H9 (cell line): ENCODE data around the gene TIRAP. TPM values are rescaled to one million over a fixed set of nuclear protein-coding genes. Genes with fewer than 3 reads are reported as not detected.

Experiments
- DNase-seq: peaks from one replicate; pipeline ENCODE4 v3.0.0-alpha.2; 2017
- H2AFZ ChIP-seq: one replicate; pipeline ENCODE4 v1.6.1; 2013; ENCODE audit warnings: mild to moderate bottlenecking, low read length, control low read depth, moderate library complexity
- H2AK5ac ChIP-seq: 2 replicates; pipeline ENCODE4 v1.6.1; 2013; ENCODE audit warnings: low read length, control low read depth, mixed read lengths; ENCODE audit not compliant: insufficient read length
- H2BK120ac ChIP-seq: one replicate; pipeline ENCODE4 v1.6.1; 2013; ENCODE audit warnings: low read depth, mild to moderate bottlenecking, low read length, control low read depth, inconsistent platforms; ENCODE audit not compliant: poor library complexity, severe bottlenecking
- H2BK12ac ChIP-seq: 2 replicates; pipeline ENCODE4 v1.6.1; 2013; ENCODE audit warnings: low read length, control low read depth, mixed read lengths, low read depth; ENCODE audit not compliant: insufficient read length
- H2BK15ac ChIP-seq: 2 replicates; pipeline ENCODE4 v1.6.1; 2013; ENCODE audit warnings: low read depth, low read length, control low read depth
- H2BK20ac ChIP-seq: one replicate; pipeline ENCODE4 v1.6.1; 2013; ENCODE audit warnings: low read depth, mild to moderate bottlenecking, low read length, control low read depth, inconsistent platforms; ENCODE audit not compliant: poor library complexity, severe bottlenecking
- H2BK5ac ChIP-seq: 2 replicates; pipeline ENCODE4 v1.6.1; 2013; ENCODE audit warnings: low read length, control low read depth, mixed read lengths; ENCODE audit not compliant: insufficient read length
- H3K14ac ChIP-seq: 2 replicates; pipeline ENCODE4 v1.6.1; 2013; ENCODE audit warnings: low read length, control low read depth; ENCODE audit not compliant: insufficient read depth
- H3K18ac ChIP-seq: 2 replicates; pipeline ENCODE4 v1.6.1; 2013; ENCODE audit warnings: low read depth, mild to moderate bottlenecking, mixed read lengths, low read length, control low read depth; ENCODE audit not compliant: insufficient read length
- H3K23ac ChIP-seq: 2 replicates; pipeline ENCODE4 v1.6.1; 2013; ENCODE audit warnings: low read length, control low read depth, mixed read lengths, low read depth; ENCODE audit not compliant: insufficient read length
- H3K23me2 ChIP-seq: 2 replicates; pipeline ENCODE4 v1.6.1; 2013; ENCODE audit warnings: low read depth, mild to moderate bottlenecking, mixed read lengths, low read length, control low read depth; ENCODE audit not compliant: insufficient read length, poor library complexity, severe bottlenecking
- H3K27ac ChIP-seq: 2 replicates; pipeline ENCODE4 v1.5.1; 2013; ENCODE audit warnings: low read length, control low read depth, mixed read lengths, low read depth; ENCODE audit not compliant: insufficient read length
- H3K27me3 ChIP-seq: 2 replicates; pipeline ENCODE4 v1.6.1; 2013; ENCODE audit warnings: low read length, control low read depth, inconsistent platforms; ENCODE audit not compliant: insufficient read depth
- H3K4ac ChIP-seq: 2 replicates; pipeline ENCODE4 v1.6.1; 2013; ENCODE audit warnings: low read depth, mild to moderate bottlenecking, control low read depth, inconsistent platforms, low read length, moderate library complexity
- H3K4me1 ChIP-seq: 2 replicates; pipeline ENCODE4 v1.6.1; 2013; ENCODE audit warnings: low read length, control low read depth, inconsistent platforms; ENCODE audit not compliant: insufficient read depth
- H3K4me2 ChIP-seq: 2 replicates; pipeline ENCODE4 v1.6.1; 2013; ENCODE audit warnings: low read length, control low read depth, mixed read lengths; ENCODE audit not compliant: insufficient read length, insufficient read depth
- H3K56ac ChIP-seq: 2 replicates; pipeline ENCODE4 v1.6.1; 2013; ENCODE audit warnings: low read depth, mild to moderate bottlenecking, mixed read lengths, low read length, control low read depth; ENCODE audit not compliant: insufficient read length
- H3K79me1 ChIP-seq: 2 replicates; pipeline ENCODE4 v1.6.1; 2013; ENCODE audit warnings: low read depth, mild to moderate bottlenecking, moderate library complexity, low read length, control low read depth, inconsistent platforms; ENCODE audit not compliant: insufficient read depth, poor library complexity, severe bottlenecking
- H3K79me2 ChIP-seq: 2 replicates; pipeline ENCODE4 v1.6.1; 2013; ENCODE audit warnings: low read length, control low read depth, inconsistent platforms; ENCODE audit not compliant: insufficient read depth
- H3K9ac ChIP-seq: 2 replicates; pipeline ENCODE4 v1.6.1; 2013; ENCODE audit warnings: low read length, control low read depth, mixed read lengths; ENCODE audit not compliant: insufficient read length; ENCODE audit errors: extremely low read depth
- H3K9me3 ChIP-seq: one replicate; pipeline ENCODE4 v1.6.1; 2013; ENCODE audit warnings: low read depth, low read length, inconsistent platforms; ENCODE audit not compliant: control insufficient read depth
- H3T11ph ChIP-seq: one replicate; pipeline ENCODE4 v1.6.1; 2013; ENCODE audit warnings: mild to moderate bottlenecking, low read length, control low read depth, inconsistent platforms
- H4K20me1 ChIP-seq: one replicate; pipeline ENCODE4 v1.6.1; 2013; ENCODE audit not compliant: control insufficient read depth, insufficient read length, insufficient read depth
- H4K5ac ChIP-seq: 2 replicates; pipeline ENCODE4 v1.6.1; 2013; ENCODE audit warnings: low read depth, mild to moderate bottlenecking, mixed read lengths, low read length, control low read depth; ENCODE audit not compliant: insufficient read length
- H4K8ac ChIP-seq: replicated peaks from 2 replicates; pipeline ENCODE4 v1.6.1; 2013; ENCODE audit warnings: low read length, control low read depth, mixed read lengths, low read depth; ENCODE audit not compliant: insufficient read length
- H4K91ac ChIP-seq: 2 replicates; pipeline ENCODE4 v1.6.1; 2013; ENCODE audit warnings: low read depth, mild to moderate bottlenecking, moderate library complexity, mixed read lengths, low read length, control low read depth; ENCODE audit not compliant: insufficient read length
- H3K27ac Mint-ChIP-seq, 3 experiments: 2 replicates in 2 of 3; 3 replicates in 1 of 3; pipeline ENCODE4 v1.8.0; 2020 to 2021; ENCODE audit warnings: mixed read lengths in 3 of 3, mild to moderate bottlenecking in 1 of 3, moderate library complexity in 1 of 3
- H3K27me3 Mint-ChIP-seq: 2 replicates; pipeline ENCODE4 v1.8.0; 2021; ENCODE audit warnings: low read depth, mild to moderate bottlenecking, moderate library complexity, mixed read lengths
- H3K36me3 Mint-ChIP-seq, 3 experiments: 2 replicates in 2 of 3; 3 replicates in 1 of 3; pipeline ENCODE4 v1.8.0; 2020 to 2021; ENCODE audit warnings: low read depth in 3 of 3, mixed read lengths in 3 of 3; ENCODE audit not compliant: insufficient read depth in 1 of 3
- H3K4me1 Mint-ChIP-seq, 2 experiments: 2 replicates each; pipeline ENCODE4 v1.8.0; 2020; ENCODE audit warnings: mixed read lengths in 2 of 2
- H3K4me3 Mint-ChIP-seq, 2 experiments: 2 replicates in 1 of 2; 3 replicates in 1 of 2; pipeline ENCODE4 v1.8.0; 2020 to 2021; ENCODE audit warnings: mild to moderate bottlenecking in 2 of 2, mixed read lengths in 2 of 2, moderate library complexity in 1 of 2
- H3K9me3 Mint-ChIP-seq, 2 experiments: 2 replicates in 1 of 2; 3 replicates in 1 of 2; pipeline ENCODE4 v1.8.0; 2020; ENCODE audit warnings: mild to moderate bottlenecking in 2 of 2, mixed read lengths in 2 of 2, moderate library complexity in 1 of 2
- WGBS: extraction: QIAGEN DNeasy Blood & Tissue Kit; methylation state at CpG from one replicate; pipeline ENCODE4 v1.1.7; 2013; ENCODE audit warnings: missing lambda C conversion rate, low lambda C conversion rate, mixed read lengths; ENCODE audit not compliant: insufficient read length; ENCODE audit errors: extremely low coverage; 5-methylcytosine and 5-hydroxymethylcytosine counted together
- total RNA-seq: library from RNA; stranded (reverse); gene quantifications from 2 replicates; pipeline ENCODE4 v1.2.1, GENCODE V29; 2021
- TF ChIP-seq, protein P1 (sequence below): fragments of 200-600 bp; sonication (generic); conservative IDR thresholded peaks from 3 replicates; pipeline ENCODE4 v1.8.0; 2021; ENCODE audit warnings: antibody characterized with exemption, mild to moderate bottlenecking

Gene TIRAP
- total RNA-seq, 1 experiment from 2014 or later = 7.0 TPM

DNA sequence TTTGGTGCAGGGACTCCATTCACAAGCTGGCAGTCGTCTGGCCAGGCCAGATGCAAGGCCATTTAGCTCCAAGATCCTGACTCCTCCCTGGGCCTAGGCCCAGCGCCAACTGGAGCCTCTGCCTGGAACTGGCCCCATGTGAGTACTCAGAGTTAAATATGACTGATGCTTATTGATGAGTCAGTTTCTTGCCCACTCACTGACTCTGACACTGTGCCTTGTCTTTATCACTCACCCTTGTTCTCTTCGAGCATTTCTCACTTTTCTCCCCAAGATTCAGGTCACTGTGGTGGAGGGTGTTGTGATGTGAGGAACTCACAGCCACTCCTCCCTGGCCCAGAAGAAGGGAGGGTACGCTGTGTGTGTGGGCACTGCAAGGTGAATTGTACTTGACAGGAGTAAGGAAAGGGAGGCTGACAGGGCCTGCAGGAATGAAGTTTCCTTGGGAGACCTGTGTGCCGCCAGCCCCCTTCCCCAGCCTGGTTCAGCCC, 49.4 kb downstream of the TIRAP start:
- Histone ChIP-seq H4K5ac (no peak overlapping the region), H3T11ph (no peak overlapping the region), H3K9ac (no peak overlapping the region), H3K9me3 (no peaks in the 10 kb centered on the region), H3K4me2 (no peak overlapping the region), H3K79me2 (no peaks in the 10 kb centered on the region), H3K27ac (no peak overlapping the region), H2BK120ac (no peak overlapping the region), H3K23ac (no peak overlapping the region), H2AFZ (no peak overlapping the region), H3K14ac (no peak overlapping the region), H2BK20ac (no peak overlapping the region), H3K18ac (no peak overlapping the region), H3K23me2 (no peaks in the 10 kb centered on the region), H3K4me1 (no peaks in the 10 kb centered on the region; the same call in 1 of the 2 replicates), H2BK12ac (no peak overlapping the region), H3K56ac (no peak overlapping the region), H2BK5ac (no peak overlapping the region), H3K79me1 (no peaks in the 10 kb centered on the region), H3K27me3 (no peaks in the 10 kb centered on the region), H2BK15ac (no peak overlapping the region), H4K8ac (no peak overlapping the region), H4K20me1 (peaks cover 3% of the 10 kb centered on the region), H4K91ac (no peak overlapping the region), H3K4ac (no peak overlapping the region), H2AK5ac (no peak overlapping the region)
- peaks cover 9 to 11% of the 10 kb centered on the region in 2 experiments for H3K4me1 Mint-ChIP-seq
- H3K27ac Mint-ChIP-seq = no peak overlapping the region; a peak in 2 of 7 replicates
- no peak for DNase-seq
- H3K9me3 Mint-ChIP-seq = no peaks in the 10 kb centered on the region
- no peak overlapping the region for H3K4me3 Mint-ChIP-seq
- peaks cover 12 to 36% (median 18%) of the 10 kb centered on the region in 3 experiments; a peak in 6 of 7 replicates for H3K36me3 Mint-ChIP-seq
- TF ChIP-seq, protein P1, sequence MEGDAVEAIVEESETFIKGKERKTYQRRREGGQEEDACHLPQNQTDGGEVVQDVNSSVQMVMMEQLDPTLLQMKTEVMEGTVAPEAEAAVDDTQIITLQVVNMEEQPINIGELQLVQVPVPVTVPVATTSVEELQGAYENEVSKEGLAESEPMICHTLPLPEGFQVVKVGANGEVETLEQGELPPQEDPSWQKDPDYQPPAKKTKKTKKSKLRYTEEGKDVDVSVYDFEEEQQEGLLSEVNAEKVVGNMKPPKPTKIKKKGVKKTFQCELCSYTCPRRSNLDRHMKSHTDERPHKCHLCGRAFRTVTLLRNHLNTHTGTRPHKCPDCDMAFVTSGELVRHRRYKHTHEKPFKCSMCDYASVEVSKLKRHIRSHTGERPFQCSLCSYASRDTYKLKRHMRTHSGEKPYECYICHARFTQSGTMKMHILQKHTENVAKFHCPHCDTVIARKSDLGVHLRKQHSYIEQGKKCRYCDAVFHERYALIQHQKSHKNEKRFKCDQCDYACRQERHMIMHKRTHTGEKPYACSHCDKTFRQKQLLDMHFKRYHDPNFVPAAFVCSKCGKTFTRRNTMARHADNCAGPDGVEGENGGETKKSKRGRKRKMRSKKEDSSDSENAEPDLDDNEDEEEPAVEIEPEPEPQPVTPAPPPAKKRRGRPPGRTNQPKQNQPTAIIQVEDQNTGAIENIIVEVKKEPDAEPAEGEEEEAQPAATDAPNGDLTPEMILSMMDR = no peak
- no CpG with 5 or more reads among the region's 5 CpGs for WGBS
- H3K27me3 Mint-ChIP-seq = no peaks in the 10 kb centered on the region
